GM23338 (cell line): ENCODE measurements around the gene NEURL1. TPM values are rescaled to one million over a fixed set of nuclear protein-coding genes. Genes with fewer than 3 reads are reported as not detected.

Experiments used
- ATAC-seq: fragments of 200-7000 bp; cut with Tn5 transposase; 3 replicates; pipeline ENCODE4 v1.9.1; 2020
- DNase-seq: peaks from one replicate; pipeline ENCODE4 v3.0.0-alpha.2; 2015; ENCODE audit warnings: low spot score
- H2AFZ ChIP-seq: fragments of 200-600 bp; sonication (generic); 2 replicates; pipeline ENCODE4 v1.8.0; 2016; ENCODE audit warnings: antibody characterized with exemption, mild to moderate bottlenecking, moderate library complexity
- H3F3A ChIP-seq: fragments of 200-600 bp; sonication (generic); replicated peaks from 2 replicates; pipeline ENCODE4 v1.8.0; 2017; ENCODE audit warnings: antibody characterized with exemption, mixed run types, low read depth
- H3K27ac ChIP-seq: fragments of 200-600 bp; sonication (generic); 2 replicates; pipeline ENCODE4 v1.6.1; 2016; ENCODE audit warnings: low read depth
- H3K27me3 ChIP-seq: fragments of 200-600 bp; sonication (generic); 2 replicates; pipeline ENCODE4 v1.8.0; 2016; ENCODE audit warnings: mild to moderate bottlenecking, mixed run types, moderate library complexity; ENCODE audit not compliant: insufficient read depth
- H3K36me3 ChIP-seq: fragments of 200-600 bp; sonication (generic); 2 replicates; pipeline ENCODE4 v1.8.0; 2016; ENCODE audit warnings: mild to moderate bottlenecking; ENCODE audit not compliant: insufficient read depth
- H3K4me1 ChIP-seq: fragments of 200-600 bp; sonication (generic); 2 replicates; pipeline ENCODE4 v1.8.0; 2016; ENCODE audit warnings: mild to moderate bottlenecking, moderate library complexity; ENCODE audit not compliant: insufficient read depth
- H3K4me2 ChIP-seq: fragments of 200-600 bp; sonication (generic); 2 replicates; pipeline ENCODE4 v1.7.1; 2017; ENCODE audit warnings: mixed run types
- H3K4me3 ChIP-seq: fragments of 200-600 bp; sonication (generic); 2 replicates; pipeline ENCODE4 v1.6.1; 2016; ENCODE audit warnings: mixed run types
- H3K79me2 ChIP-seq: fragments of 200-600 bp; sonication (generic); replicated peaks from 2 replicates; pipeline ENCODE4 v1.8.0; 2017; ENCODE audit warnings: mild to moderate bottlenecking; ENCODE audit not compliant: insufficient read depth
- H3K9me2 ChIP-seq: fragments of 200-600 bp; sonication (generic); 2 replicates; pipeline ENCODE4 v1.8.0; 2017; ENCODE audit not compliant: insufficient read depth
- H4K20me1 ChIP-seq: fragments of 200-600 bp; sonication (generic); replicated peaks from 2 replicates; pipeline ENCODE4 v1.8.0; 2017; ENCODE audit warnings: mild to moderate bottlenecking; ENCODE audit not compliant: insufficient read depth
- H3K27ac Mint-ChIP-seq: 2 replicates; pipeline ENCODE4 v1.8.0; 2020; ENCODE audit warnings: inconsistent platforms, mild to moderate bottlenecking, moderate library complexity, mixed read lengths
- H3K27me3 Mint-ChIP-seq: 3 replicates; pipeline ENCODE4 v1.8.0; 2022; ENCODE audit warnings: low read depth, mild to moderate bottlenecking, moderate library complexity, mixed read lengths, inconsistent platforms; ENCODE audit not compliant: insufficient read depth, poor library complexity
- H3K36me3 Mint-ChIP-seq: 3 replicates; pipeline ENCODE4 v1.8.0; 2021; ENCODE audit warnings: low read depth, mild to moderate bottlenecking, inconsistent platforms, moderate library complexity, mixed read lengths
- H3K4me1 Mint-ChIP-seq: 3 replicates; pipeline ENCODE4 v1.8.0; 2020; ENCODE audit warnings: mild to moderate bottlenecking, inconsistent platforms, mixed read lengths
- H3K4me3 Mint-ChIP-seq: 3 replicates; pipeline ENCODE4 v1.8.0; 2021; ENCODE audit warnings: moderate library complexity, mild to moderate bottlenecking, inconsistent platforms, mixed read lengths
- H3K9me3 Mint-ChIP-seq: 3 replicates; pipeline ENCODE4 v1.8.0; 2020; ENCODE audit warnings: moderate library complexity, mild to moderate bottlenecking, inconsistent platforms, mixed read lengths
- CREB1 ChIP-seq: fragments of 250-450 bp; sonication (Bioruptor Pico); IDR thresholded peaks from 2 replicates; pipeline ENCODE4 v1.5.0; 2020; ENCODE audit warnings: low read depth, mild to moderate bottlenecking, moderate library complexity
- EZH2phosphoT487 ChIP-seq: fragments of 200-600 bp; sonication (generic); IDR thresholded peaks from one replicate; pipeline ENCODE4 v1.8.1; 2018; ENCODE audit warnings: antibody characterized with exemption; ENCODE audit not compliant: unreplicated experiment
- POLR2AphosphoS5 ChIP-seq: IDR thresholded peaks from 2 replicates; pipeline ENCODE4 v1.6.1; 2016; ENCODE audit warnings: antibody characterized with exemption, low read depth
- STAT1 ChIP-seq: IDR thresholded peaks from one replicate; pipeline ENCODE4 v1.6.1; 2016; ENCODE audit warnings: antibody characterized with exemption; ENCODE audit not compliant: unreplicated experiment
- ZNF114 ChIP-seq: fragments of 250-450 bp; sonication (Bioruptor Pico); IDR thresholded peaks from 2 replicates; pipeline ENCODE4 v1.5.0; 2020; ENCODE audit warnings: mild to moderate bottlenecking, moderate library complexity
- ZNF331 ChIP-seq: fragments of 250-450 bp; sonication (Bioruptor Pico); IDR thresholded peaks from 2 replicates; pipeline ENCODE4 v1.5.0; 2020; ENCODE audit warnings: low read depth, mild to moderate bottlenecking, moderate library complexity
- polyA plus RNA-seq: library from polyadenylated mRNA; unstranded; fragments of >200 nt; fragmentation: Nextera tagmentation; extraction: Ambion mirVana; gene quantifications from 2 replicates; pipeline ENCODE4 v1.2.1, GENCODE V29; 2016
- total RNA-seq: library from RNA; depleted of rRNA; stranded (reverse); fragments of >200 nt; shearing (Covaris generic); gene quantifications from 2 replicates; pipeline ENCODE4 v1.2.3, GENCODE V29; 2014
- TF ChIP-seq, protein P1 (sequence below): IDR thresholded peaks from 2 replicates; pipeline ENCODE4 v1.6.1; 2016; ENCODE audit warnings: antibody characterized with exemption
- TF ChIP-seq, protein P2 (sequence below): IDR thresholded peaks from one replicate; pipeline ENCODE4 v1.6.1; 2018; ENCODE audit warnings: antibody characterized with exemption; ENCODE audit not compliant: unreplicated experiment

The NEURL1 gene
- total and polyA plus RNA-seq, 2 experiments from 2014 or later, result 0.82 to 1.1 TPM

DNA sequence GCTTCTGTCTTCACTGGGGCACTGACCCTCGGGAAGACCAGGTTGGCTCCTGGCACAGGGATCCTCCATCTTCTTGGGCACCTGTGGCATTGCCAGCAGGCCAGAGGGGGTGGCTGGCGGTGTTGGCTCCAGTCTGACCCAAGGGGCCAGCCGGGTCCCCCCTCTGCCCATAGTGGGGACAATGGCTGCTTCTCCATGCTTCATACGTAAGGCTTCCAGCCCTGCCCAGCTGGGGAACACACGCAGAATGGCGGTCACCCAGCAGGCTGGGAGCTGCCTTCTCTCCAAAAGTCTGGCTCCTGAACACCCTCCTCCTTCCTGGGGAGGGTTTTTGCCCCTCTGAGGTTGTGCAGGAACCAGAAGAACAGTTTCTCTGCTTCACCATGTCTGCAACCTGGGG is 106.8 kb downstream of the NEURL1 start:
- H3K36me3 ChIP-seq, result no peaks in the 10 kb centered on the region
- H2AFZ ChIP-seq, result no peak overlapping the region
- peaks cover 8% of the 10 kb centered on the region for H3K27me3 Mint-ChIP-seq
- H3K4me1 ChIP-seq, result peaks cover 4% of the 10 kb centered on the region; the same call in 1 of the 2 replicates
- no peaks in the 10 kb centered on the region; the same call in 1 of the 2 replicates for H4K20me1 ChIP-seq
- no peaks in the 10 kb centered on the region for H3K27me3 ChIP-seq
- H3K36me3 Mint-ChIP-seq, result no peaks in the 10 kb centered on the region; the same call in 1 of the 3 replicates
- no peak overlapping the region for H3K4me3 Mint-ChIP-seq
- H3K4me1 Mint-ChIP-seq, result peaks cover 10% of the 10 kb centered on the region; the same call in 2 of the 3 replicates
- H3K79me2 ChIP-seq, result no peaks in the 10 kb centered on the region
- no peaks in the 10 kb centered on the region for H3K9me3 Mint-ChIP-seq
- DNase-seq (no peak), ATAC-seq (no peak)
- no peak overlapping the region for H3K27ac ChIP-seq
- TF ChIP-seq ZNF331 (CRISPR knock-in tag) (no peak), CREB1 (CRISPR knock-in tag) (no peak), ZNF114 (CRISPR knock-in tag) (no peak), POLR2AphosphoS5 (no peak), STAT1 (no peak)
- TF ChIP-seq, protein P1, sequence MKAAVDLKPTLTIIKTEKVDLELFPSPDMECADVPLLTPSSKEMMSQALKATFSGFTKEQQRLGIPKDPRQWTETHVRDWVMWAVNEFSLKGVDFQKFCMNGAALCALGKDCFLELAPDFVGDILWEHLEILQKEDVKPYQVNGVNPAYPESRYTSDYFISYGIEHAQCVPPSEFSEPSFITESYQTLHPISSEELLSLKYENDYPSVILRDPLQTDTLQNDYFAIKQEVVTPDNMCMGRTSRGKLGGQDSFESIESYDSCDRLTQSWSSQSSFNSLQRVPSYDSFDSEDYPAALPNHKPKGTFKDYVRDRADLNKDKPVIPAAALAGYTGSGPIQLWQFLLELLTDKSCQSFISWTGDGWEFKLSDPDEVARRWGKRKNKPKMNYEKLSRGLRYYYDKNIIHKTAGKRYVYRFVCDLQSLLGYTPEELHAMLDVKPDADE, result no peak
- H3K27ac Mint-ChIP-seq, result no peak overlapping the region
- H3K4me2 ChIP-seq, result no peak overlapping the region
- H3K4me3 ChIP-seq, result no peak overlapping the region
- no peaks in the 10 kb centered on the region for H3K9me2 ChIP-seq
- no peaks in the 10 kb centered on the region for H3F3A ChIP-seq

DNA sequence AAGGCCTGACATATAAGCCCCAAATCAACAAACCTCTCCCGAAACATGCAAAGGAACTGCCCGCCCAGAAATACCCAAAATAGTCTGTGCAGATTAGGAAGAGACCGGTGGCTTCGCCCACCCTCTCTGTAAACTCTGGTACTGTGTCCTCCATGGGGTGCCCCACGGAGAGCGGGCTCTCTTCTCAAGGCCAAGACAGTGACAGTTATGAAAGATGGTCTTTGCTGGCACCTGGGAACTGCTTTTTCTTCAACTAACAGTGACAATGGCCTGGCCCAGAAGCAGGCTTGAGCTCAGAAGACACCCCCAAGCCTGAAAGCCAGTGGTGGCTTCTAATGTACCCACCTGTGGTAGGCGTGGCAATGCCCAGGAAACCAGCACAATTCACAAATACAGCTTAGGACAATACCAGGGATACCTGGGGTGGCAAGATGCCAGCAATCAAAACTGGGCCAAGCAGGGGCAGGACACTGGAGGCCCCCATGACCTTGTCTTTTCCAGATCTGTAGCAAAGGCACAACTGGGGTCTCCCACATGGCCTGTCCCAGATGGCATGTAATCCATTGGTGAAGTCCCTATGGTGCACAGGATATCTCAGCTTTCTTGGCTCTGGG is 107.6 kb downstream of the NEURL1 start:
- H3K27ac ChIP-seq, result no peak overlapping the region
- no peak overlapping the region for H3K4me3 Mint-ChIP-seq

More for the DNA sequence above, 107.6 kb downstream of the NEURL1 start:
- H3K4me1 ChIP-seq, result peaks cover 4% of the 10 kb centered on the region; the same call in 1 of the 2 replicates
- H4K20me1 ChIP-seq, result no peaks in the 10 kb centered on the region
- H3K79me2 ChIP-seq, result no peaks in the 10 kb centered on the region
- peaks cover 10% of the 10 kb centered on the region for H3K27me3 Mint-ChIP-seq
- TF ChIP-seq CREB1 (CRISPR knock-in tag), result no peak
- no peak for TF ChIP-seq ZNF114 (CRISPR knock-in tag)
- TF ChIP-seq, protein P2, sequence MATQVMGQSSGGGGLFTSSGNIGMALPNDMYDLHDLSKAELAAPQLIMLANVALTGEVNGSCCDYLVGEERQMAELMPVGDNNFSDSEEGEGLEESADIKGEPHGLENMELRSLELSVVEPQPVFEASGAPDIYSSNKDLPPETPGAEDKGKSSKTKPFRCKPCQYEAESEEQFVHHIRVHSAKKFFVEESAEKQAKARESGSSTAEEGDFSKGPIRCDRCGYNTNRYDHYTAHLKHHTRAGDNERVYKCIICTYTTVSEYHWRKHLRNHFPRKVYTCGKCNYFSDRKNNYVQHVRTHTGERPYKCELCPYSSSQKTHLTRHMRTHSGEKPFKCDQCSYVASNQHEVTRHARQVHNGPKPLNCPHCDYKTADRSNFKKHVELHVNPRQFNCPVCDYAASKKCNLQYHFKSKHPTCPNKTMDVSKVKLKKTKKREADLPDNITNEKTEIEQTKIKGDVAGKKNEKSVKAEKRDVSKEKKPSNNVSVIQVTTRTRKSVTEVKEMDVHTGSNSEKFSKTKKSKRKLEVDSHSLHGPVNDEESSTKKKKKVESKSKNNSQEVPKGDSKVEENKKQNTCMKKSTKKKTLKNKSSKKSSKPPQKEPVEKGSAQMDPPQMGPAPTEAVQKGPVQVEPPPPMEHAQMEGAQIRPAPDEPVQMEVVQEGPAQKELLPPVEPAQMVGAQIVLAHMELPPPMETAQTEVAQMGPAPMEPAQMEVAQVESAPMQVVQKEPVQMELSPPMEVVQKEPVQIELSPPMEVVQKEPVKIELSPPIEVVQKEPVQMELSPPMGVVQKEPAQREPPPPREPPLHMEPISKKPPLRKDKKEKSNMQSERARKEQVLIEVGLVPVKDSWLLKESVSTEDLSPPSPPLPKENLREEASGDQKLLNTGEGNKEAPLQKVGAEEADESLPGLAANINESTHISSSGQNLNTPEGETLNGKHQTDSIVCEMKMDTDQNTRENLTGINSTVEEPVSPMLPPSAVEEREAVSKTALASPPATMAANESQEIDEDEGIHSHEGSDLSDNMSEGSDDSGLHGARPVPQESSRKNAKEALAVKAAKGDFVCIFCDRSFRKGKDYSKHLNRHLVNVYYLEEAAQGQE, result no peak
- no peak for TF ChIP-seq EZH2phosphoT487
- no peak for TF ChIP-seq POLR2AphosphoS5
- no peak overlapping the region for H3K4me3 ChIP-seq
- H3K27me3 ChIP-seq, result no peaks in the 10 kb centered on the region
- no peak for ATAC-seq
- H3K36me3 Mint-ChIP-seq, result peaks cover 6% of the 10 kb centered on the region
- no peaks in the 10 kb centered on the region for H3F3A ChIP-seq
- H2AFZ ChIP-seq, result no peak overlapping the region
- H3K4me1 Mint-ChIP-seq, result peaks cover 9% of the 10 kb centered on the region; the same call in 2 of the 3 replicates
- H3K9me2 ChIP-seq, result no peaks in the 10 kb centered on the region
- 0 out of 2 replicates have a peak, but pooled peaks cover 3% of the 10 kb centered on the region for H3K36me3 ChIP-seq
- H3K4me2 ChIP-seq, result no peak overlapping the region
- H3K27ac Mint-ChIP-seq, result no peak overlapping the region
- no peak for DNase-seq
- peaks cover 5% of the 10 kb centered on the region for H3K9me3 Mint-ChIP-seq
